ENCODE results near the gene AGPS. TPM values are rescaled to one million over a fixed set of nuclear protein-coding genes. Genes with fewer than 3 reads are reported as not detected.

The AGPS gene
- total RNA-seq, 1 experiment from 2014 or later, result 69.9 TPM

- Mint-ChIP-seq H3K4me1 (ENCODE audit: low read depth, unreplicated experiment) (no peaks in the 10 kb centered on the region), H3K4me3 (ENCODE audit: low read depth, unreplicated experiment) (no peak overlapping the region), H3K27me3 (ENCODE audit: unreplicated experiment) (no peaks in the 10 kb centered on the region), H3K9me3 (ENCODE audit: low read depth, unreplicated experiment) (no peaks in the 10 kb centered on the region), H3K36me3 (ENCODE audit: insufficient read depth, unreplicated experiment) (no peaks in the 10 kb centered on the region), H3K27ac (ENCODE audit: unreplicated experiment) (no peak overlapping the region)
- intact Hi-C loops (cut with micrococcal nuclease; ENCODE audit: unreplicated experiment), result no loop called here
- BruUV-seq (replicated peaks), result no TSS peak
- no peak for DNase-seq
- TF ChIP-seq CTCF (IDR thresholded peaks at IDR 0.05; ENCODE audit: unreplicated experiment), result no peak
- CTCF ChIA-PET, result no interaction called here
These were observed 127.1 kb downstream of the AGPS start for GRCh38 chr2:177519534-177520115.

GRCh38 chr2:177520324-177520723 lies 127.8 kb downstream of the AGPS start:
- CTCF ChIA-PET, result no interaction called here
- Mint-ChIP-seq H3K36me3 (ENCODE audit: insufficient read depth, unreplicated experiment) (no peaks in the 10 kb centered on the region), H3K4me1 (ENCODE audit: low read depth, unreplicated experiment) (no peaks in the 10 kb centered on the region), H3K4me3 (ENCODE audit: low read depth, unreplicated experiment) (no peak overlapping the region), H3K9me3 (ENCODE audit: low read depth, unreplicated experiment) (no peaks in the 10 kb centered on the region), H3K27me3 (ENCODE audit: unreplicated experiment) (no peaks in the 10 kb centered on the region), H3K27ac (ENCODE audit: unreplicated experiment) (no peak overlapping the region)
- TF ChIP-seq CTCF (IDR thresholded peaks at IDR 0.05; ENCODE audit: unreplicated experiment), result no peak
- intact Hi-C loops (cut with micrococcal nuclease; ENCODE audit: unreplicated experiment), result no loop called here
- DNase-seq, result no peak
- no TSS peak for BruUV-seq (replicated peaks)

- H3K9me3 Mint-ChIP-seq (ENCODE audit: low read depth, unreplicated experiment), result no peaks in the 10 kb centered on the region
- no peak for TF ChIP-seq CTCF (IDR thresholded peaks at IDR 0.05; ENCODE audit: unreplicated experiment)
- no peak overlapping the region for H3K27ac Mint-ChIP-seq (ENCODE audit: unreplicated experiment)
- CTCF ChIA-PET, result no interaction called here
- DNase-seq, result no peak
- no peaks in the 10 kb centered on the region for H3K36me3 Mint-ChIP-seq (ENCODE audit: insufficient read depth, unreplicated experiment)
- no TSS peak for BruUV-seq (replicated peaks)
- no peak overlapping the region for H3K4me3 Mint-ChIP-seq (ENCODE audit: low read depth, unreplicated experiment)
- no peaks in the 10 kb centered on the region for H3K4me1 Mint-ChIP-seq (ENCODE audit: low read depth, unreplicated experiment)
- H3K27me3 Mint-ChIP-seq (ENCODE audit: unreplicated experiment), result no peaks in the 10 kb centered on the region
- intact Hi-C loops (cut with micrococcal nuclease; ENCODE audit: unreplicated experiment), result no loop called here
These were observed 131.2 kb downstream of the AGPS start for GRCh38 chr2:177523781-177524180.

- no peak overlapping the region for H3K4me3 Mint-ChIP-seq (ENCODE audit: low read depth, unreplicated experiment)
- H3K27ac Mint-ChIP-seq (ENCODE audit: unreplicated experiment), result no peak overlapping the region
- H3K9me3 Mint-ChIP-seq (ENCODE audit: low read depth, unreplicated experiment), result no peaks in the 10 kb centered on the region
These were observed 132.9 kb downstream of the AGPS start for GRCh38 chr2:177525351-177525924.

More at GRCh38 chr2:177525351-177525924, 132.9 kb downstream of the AGPS start:
- TF ChIP-seq CTCF (IDR thresholded peaks at IDR 0.05; ENCODE audit: unreplicated experiment), result no peak
- no peak for DNase-seq
- intact Hi-C loops (cut with micrococcal nuclease; ENCODE audit: unreplicated experiment), result no loop called here
- Mint-ChIP-seq H3K27me3 (ENCODE audit: unreplicated experiment) (no peaks in the 10 kb centered on the region), H3K36me3 (ENCODE audit: insufficient read depth, unreplicated experiment) (no peaks in the 10 kb centered on the region), H3K4me1 (ENCODE audit: low read depth, unreplicated experiment) (no peaks in the 10 kb centered on the region)
- no TSS peak for BruUV-seq (replicated peaks)
- CTCF ChIA-PET, result interaction anchor here (0.7 to 1.4 kb wide), 3 partner anchors 11 to 232 kb away, joined by 3 to 5 read pairs (median 3); no protein-coding TSS in a partner anchor
